Neural cell (in vitro differentiated cells): ENCODE measurements around the gene MEAK7. TPM values are rescaled to one million over a fixed set of nuclear protein-coding genes. Genes with fewer than 3 reads are reported as not detected.

Experiments used
- H2AFZ ChIP-seq: fragments of 200-600, 300-800 bp; sonication (generic), shearing (Covaris generic); 2 replicates; pipeline ENCODE4 v1.6.0; 2014; ENCODE audit warnings: low read depth, mild to moderate bottlenecking, antibody characterized with exemption, low read length, moderate library complexity
- H3F3A ChIP-seq: fragments of 200-600 bp; shearing (Covaris generic); 2 replicates; pipeline ENCODE4 v1.6.1; 2016; ENCODE audit warnings: mild to moderate bottlenecking, moderate library complexity, mixed read lengths, antibody characterized with exemption, low read length; ENCODE audit not compliant: insufficient read depth, poor library complexity, severe bottlenecking
- H3K27ac ChIP-seq: fragments of 200-600, 300-800 bp; sonication (generic), shearing (Covaris generic); 2 replicates; pipeline ENCODE4 v1.5.1; 2014; ENCODE audit warnings: mild to moderate bottlenecking, low read length, moderate library complexity
- H3K27me3 ChIP-seq: fragments of 300-800, 200-600 bp; sonication (generic), shearing (Covaris generic); 2 replicates; pipeline ENCODE4 v1.6.0; 2014; ENCODE audit warnings: mild to moderate bottlenecking, low read depth, low read length, moderate library complexity; ENCODE audit not compliant: insufficient read depth
- H3K36me3 ChIP-seq: fragments of 300-800, 200-600 bp; sonication (generic), shearing (Covaris generic); 2 replicates; pipeline ENCODE4 v1.5.1; 2014; ENCODE audit warnings: mild to moderate bottlenecking, antibody characterized with exemption, low read length, moderate library complexity; ENCODE audit not compliant: insufficient read depth
- H3K4me2 ChIP-seq: fragments of 300-800, 200-600 bp; sonication (generic), shearing (Covaris generic); 2 replicates; pipeline ENCODE4 v1.6.0; 2014; ENCODE audit warnings: mild to moderate bottlenecking, low read length
- H3K4me3 ChIP-seq: fragments of 300-800, 200-600 bp; sonication (generic), shearing (Covaris generic); 2 replicates; pipeline ENCODE4 v1.5.1; 2014; ENCODE audit warnings: mild to moderate bottlenecking, low read length, moderate library complexity
- H3K79me2 ChIP-seq: fragments of 200-600 bp; shearing (Covaris generic); replicated peaks from 2 replicates; pipeline ENCODE4 v1.6.0; 2014; ENCODE audit warnings: mild to moderate bottlenecking, low read length, moderate library complexity; ENCODE audit not compliant: insufficient read depth
- H3K9ac ChIP-seq: fragments of 300-800, 200-600 bp; sonication (generic), shearing (Covaris generic); 2 replicates; pipeline ENCODE4 v1.6.1; 2016; ENCODE audit warnings: mild to moderate bottlenecking, low read length, mixed read lengths
- H3K9me2 ChIP-seq: fragments of 200-600 bp; shearing (Covaris generic); 2 replicates; pipeline ENCODE4 v1.6.1; 2016; ENCODE audit warnings: mild to moderate bottlenecking, low read length, mixed read lengths; ENCODE audit not compliant: insufficient read depth
- H3K9me3 ChIP-seq: fragments of 200-600, 300-800 bp; sonication (generic), shearing (Covaris generic); 2 replicates; pipeline ENCODE4 v1.6.1; 2016; ENCODE audit warnings: mild to moderate bottlenecking, mixed run types, low read length, moderate library complexity, mixed read lengths
- H4K20me1 ChIP-seq: fragments of 200-600 bp; shearing (Covaris generic); 2 replicates; pipeline ENCODE4 v1.6.1; 2016; ENCODE audit warnings: mild to moderate bottlenecking, mixed run types; ENCODE audit not compliant: insufficient read depth
- CTCF ChIP-seq: fragments of 450-650 bp; IDR thresholded peaks from 2 replicates; pipeline ENCODE4 v1.5.1; 2014; ENCODE audit warnings: antibody characterized with exemption, mild to moderate bottlenecking, moderate library complexity; ENCODE audit not compliant: poor library complexity, severe bottlenecking
- EP300 ChIP-seq: fragments of 450-650 bp; conservative IDR thresholded peaks from 2 replicates; pipeline ENCODE4 v1.6.1; 2014; ENCODE audit warnings: antibody characterized with exemption, mild to moderate bottlenecking, moderate library complexity; ENCODE audit not compliant: poor library complexity, severe bottlenecking
- EZH2 ChIP-seq: fragments of 200-600, 300-800 bp; shearing (Covaris generic), sonication (generic); IDR thresholded peaks from 2 replicates; pipeline ENCODE4 v1.6.1; 2014; ENCODE audit warnings: antibody characterized with exemption, low read length, borderline replicate concordance, mild to moderate bottlenecking; ENCODE audit not compliant: insufficient read depth, poor library complexity, severe bottlenecking
- MXI1 ChIP-seq: fragments of 450-650 bp; conservative IDR thresholded peaks from 2 replicates; pipeline ENCODE4 v1.6.1; 2014; ENCODE audit warnings: antibody characterized with exemption, mild to moderate bottlenecking; ENCODE audit not compliant: poor library complexity, severe bottlenecking
- POLR2AphosphoS5 ChIP-seq: IDR thresholded peaks from 2 replicates; pipeline ENCODE4 v1.6.1; 2012
- RAD21 ChIP-seq: fragments of 450-650 bp; conservative IDR thresholded peaks from 2 replicates; pipeline ENCODE4 v1.6.1; 2014; ENCODE audit warnings: antibody characterized with exemption, mild to moderate bottlenecking, moderate library complexity
- REST ChIP-seq: IDR thresholded peaks from 2 replicates; pipeline ENCODE4 v1.6.1; 2012; ENCODE audit warnings: borderline replicate concordance
- SMC3 ChIP-seq: fragments of 450-650 bp; conservative IDR thresholded peaks from 2 replicates; pipeline ENCODE4 v1.6.1; 2014; ENCODE audit warnings: antibody characterized with exemption, mild to moderate bottlenecking, moderate library complexity; ENCODE audit not compliant: poor library complexity
- TAF1 ChIP-seq: IDR thresholded peaks from 2 replicates; pipeline ENCODE4 v1.6.1; 2012; ENCODE audit warnings: low read depth
- polyA plus RNA-seq: library from polyadenylated mRNA; depleted of rRNA; stranded (reverse); fragments of >200 nt; gene quantifications from 2 replicates; pipeline ENCODE4 v1.2.3, GENCODE V29; 2014

Gene MEAK7
- polyA plus RNA-seq, 1 donor from 2014 or later = 12.4 TPM

GRCh38 chr16:84484579-84485254 lies 19.7 kb downstream of the MEAK7 start:
- Histone ChIP-seq H3K36me3 (no peaks in the 10 kb centered on the region), H3F3A (no peaks in the 10 kb centered on the region), H3K79me2 (no peaks in the 10 kb centered on the region), H3K9me3 (no peaks in the 10 kb centered on the region), H3K27me3 (no peaks in the 10 kb centered on the region), H3K4me2 (no peak overlapping the region), H4K20me1 (no peaks in the 10 kb centered on the region), H3K27ac (no peak overlapping the region), H3K4me3 (no peak overlapping the region), H3K9ac (no peak overlapping the region), H3K9me2 (no peaks in the 10 kb centered on the region), H2AFZ (no peak overlapping the region)
- TF ChIP-seq MXI1 = no peak
- peak; percentile 90 for TF ChIP-seq RAD21
- peak; percentile 85 for TF ChIP-seq SMC3
- TF ChIP-seq CTCF = peak; percentile 84

GRCh38 chr16:84483882-84484565 lies 20.4 kb downstream of the MEAK7 start:
- no peaks in the 10 kb centered on the region for H3K36me3 ChIP-seq
- TF ChIP-seq CTCF = no peak
- TF ChIP-seq POLR2AphosphoS5 = no peak
- TF ChIP-seq TAF1 = no peak
- no peak for TF ChIP-seq REST
- no peak for TF ChIP-seq MXI1
- TF ChIP-seq EP300 = no peak
- no peak for TF ChIP-seq SMC3
- no peak for TF ChIP-seq RAD21
- TF ChIP-seq EZH2 = no peak
- no peak overlapping the region for H3K27ac ChIP-seq
- H3K27me3 ChIP-seq = no peaks in the 10 kb centered on the region
- H3K9ac ChIP-seq = no peak overlapping the region
- no peaks in the 10 kb centered on the region for H3F3A ChIP-seq
- no peak overlapping the region for H3K4me3 ChIP-seq
- no peak overlapping the region for H3K4me2 ChIP-seq
- H3K9me2 ChIP-seq = no peaks in the 10 kb centered on the region
- no peaks in the 10 kb centered on the region for H3K9me3 ChIP-seq
- H2AFZ ChIP-seq = no peak overlapping the region
- H4K20me1 ChIP-seq = no peaks in the 10 kb centered on the region
- no peaks in the 10 kb centered on the region for H3K79me2 ChIP-seq
